ENCODE results near the gene UBE2S. TPM values are rescaled to one million over a fixed set of nuclear protein-coding genes. Genes with fewer than 3 reads are reported as not detected.
A peak's percentile ranks its signal among the peaks of the same experiment; 100 is the strongest.
"Not testable (repeated sequence)": the region's sequence is repeated elsewhere in the genome, so short reads cannot be mapped to it uniquely, and the experiment has no call there.

UBE2S gene
- total RNA-seq, 2 donors from 2014 or later = 183 to 343 TPM

- ATAC-seq (replicated peaks) = no peak
- Mint-ChIP-seq H3K27ac (no peak overlapping the region), H3K4me1 (no peaks in the 10 kb centered on the region)
These were observed 23.6 kb upstream of the UBE2S start for GRCh38 chr19:55431183-55431582.

GRCh38 chr19:55426042-55426441 lies 18.5 kb upstream of the UBE2S start:
- no peaks in the 10 kb centered on the region for H3K9me3 Mint-ChIP-seq
- H3K4me3 Mint-ChIP-seq = no peak overlapping the region
- peaks cover 17% of the 10 kb centered on the region for H3K27me3 Mint-ChIP-seq

More at GRCh38 chr19:55431183-55431582, 23.6 kb upstream of the UBE2S start:
- peaks cover 26% of the 10 kb centered on the region for H3K27me3 Mint-ChIP-seq
- no peaks in the 10 kb centered on the region for H3K9me3 Mint-ChIP-seq
- H3K4me3 Mint-ChIP-seq = no peak overlapping the region
- no peaks in the 10 kb centered on the region for H3K36me3 Mint-ChIP-seq (ENCODE audit: low read depth)

DNA sequence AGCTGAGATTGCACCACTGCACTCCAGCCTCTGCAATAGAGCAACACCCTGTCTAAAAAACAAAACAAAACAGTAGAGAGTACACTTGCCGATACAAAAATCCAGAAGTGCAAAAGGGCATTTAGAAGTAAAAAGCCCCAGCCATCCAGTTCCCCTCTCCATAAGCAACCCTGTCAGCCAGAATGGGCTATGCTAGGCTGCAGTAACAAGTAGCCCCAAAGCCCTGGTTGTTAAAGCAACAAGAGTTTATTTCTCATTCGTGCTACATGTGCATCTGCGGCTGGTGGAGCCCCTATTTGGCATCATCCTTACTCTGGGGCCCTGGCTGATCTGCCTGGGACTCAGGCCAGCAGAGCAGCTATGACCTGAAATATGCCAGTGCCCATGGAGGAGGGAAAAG lies 16.9 kb upstream of the UBE2S start:
- no peak overlapping the region for H3K4me3 Mint-ChIP-seq

More at GRCh38 chr19:55426042-55426441, 18.5 kb upstream of the UBE2S start:
- no peak for ATAC-seq (replicated peaks)
- Mint-ChIP-seq H3K27ac (no peak overlapping the region), H3K36me3 (ENCODE audit: low read depth) (no peaks in the 10 kb centered on the region), H3K4me1 (no peaks in the 10 kb centered on the region)

GRCh38 chr19:55423225-55424005 lies 15.8 kb upstream of the UBE2S start:
- H3K9me3 Mint-ChIP-seq = no peaks in the 10 kb centered on the region
- no peak overlapping the region for H3K4me3 Mint-ChIP-seq
- H3K4me1 Mint-ChIP-seq = no peaks in the 10 kb centered on the region
- H3K36me3 Mint-ChIP-seq (ENCODE audit: low read depth) = no peaks in the 10 kb centered on the region
- ATAC-seq (replicated peaks) = no peak
- no peak overlapping the region for H3K27ac Mint-ChIP-seq
- peaks cover 4% of the 10 kb centered on the region for H3K27me3 Mint-ChIP-seq

More for the DNA sequence above, 16.9 kb upstream of the UBE2S start:
- Mint-ChIP-seq H3K27me3 (peaks cover 9% of the 10 kb centered on the region), H3K4me1 (no peaks in the 10 kb centered on the region), H3K36me3 (ENCODE audit: low read depth) (no peaks in the 10 kb centered on the region), H3K9me3 (no peaks in the 10 kb centered on the region), H3K27ac (no peak overlapping the region)
- no peak for ATAC-seq (replicated peaks)

GRCh38 chr19:55421281-55421680 lies 13.7 kb upstream of the UBE2S start:
- ATAC-seq (replicated peaks) = peak; percentile 19
- peak overlapping the region; percentile 26 for H3K4me3 Mint-ChIP-seq
- not testable (repeated sequence) for H3K36me3 Mint-ChIP-seq (ENCODE audit: low read depth); H3K27me3 Mint-ChIP-seq; H3K4me1 Mint-ChIP-seq; H3K9me3 Mint-ChIP-seq
- H3K27ac Mint-ChIP-seq = peak overlapping the region; percentile 67

GRCh38 chr19:55419624-55420236 lies 12.1 kb upstream of the UBE2S start:
- Mint-ChIP-seq H3K9me3 (no peaks in the 10 kb centered on the region), H3K4me1 (peaks cover 3% of the 10 kb centered on the region), H3K27me3 (peaks cover 1% of the 10 kb centered on the region), H3K4me3 (no peak overlapping the region), H3K36me3 (ENCODE audit: low read depth) (no peaks in the 10 kb centered on the region), H3K27ac (no peak overlapping the region)
- ATAC-seq (replicated peaks) = no peak

DNA sequence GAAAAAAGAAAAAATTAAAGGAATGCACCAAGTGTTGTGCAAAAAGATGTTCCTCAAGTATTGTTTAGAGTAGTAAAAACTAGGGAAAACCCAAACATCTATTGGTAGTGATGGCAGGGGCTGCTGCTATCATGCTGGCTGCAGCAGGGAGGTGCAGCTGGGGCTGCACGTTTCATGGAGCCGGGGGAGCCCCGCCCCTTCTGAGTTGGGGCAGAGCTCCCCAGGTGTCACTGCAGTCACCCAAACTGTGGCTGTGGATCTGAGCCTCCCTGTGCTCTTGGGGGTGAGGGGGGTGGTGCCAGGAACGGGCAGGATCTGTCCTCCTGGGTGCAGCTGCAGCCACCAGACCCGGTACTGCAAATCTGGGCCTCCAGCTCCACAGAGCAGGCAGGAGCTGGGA lies 11.5 kb upstream of the UBE2S start:
- Mint-ChIP-seq H3K9me3 (no peaks in the 10 kb centered on the region), H3K4me1 (peaks cover 3% of the 10 kb centered on the region), H3K27me3 (no peaks in the 10 kb centered on the region), H3K36me3 (ENCODE audit: low read depth) (no peaks in the 10 kb centered on the region), H3K4me3 (no peak overlapping the region), H3K27ac (no peak overlapping the region)
- ATAC-seq (replicated peaks) = no peak

- no peak overlapping the region for H3K4me3 Mint-ChIP-seq
- peak; percentile 85 for ATAC-seq (replicated peaks)
- no peak overlapping the region for H3K27ac Mint-ChIP-seq
- no peaks in the 10 kb centered on the region for H3K27me3 Mint-ChIP-seq
- H3K4me1 Mint-ChIP-seq = peaks cover 3% of the 10 kb centered on the region
- no peaks in the 10 kb centered on the region for H3K36me3 Mint-ChIP-seq (ENCODE audit: low read depth)
- H3K9me3 Mint-ChIP-seq = no peaks in the 10 kb centered on the region
These were observed 10.6 kb upstream of the UBE2S start for GRCh38 chr19:55418185-55418584.

DNA sequence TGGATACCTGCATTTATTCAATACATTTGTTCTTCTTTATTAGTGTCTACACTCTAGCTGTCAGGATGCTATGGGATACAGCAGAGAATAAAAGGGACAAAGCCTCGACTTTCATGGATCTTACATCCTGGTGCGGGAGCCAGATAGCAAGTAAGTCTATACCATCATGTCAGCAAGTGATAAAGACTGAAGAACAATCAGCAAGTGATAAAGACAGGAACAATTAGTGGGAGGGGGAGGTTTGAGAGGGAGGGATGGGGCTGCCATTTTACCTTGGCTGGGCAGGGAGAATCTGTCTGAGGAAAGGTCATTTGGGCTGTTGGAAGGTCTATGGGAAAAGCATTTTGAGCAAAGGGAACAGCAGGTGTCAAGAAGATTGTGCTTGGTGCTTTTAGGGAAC lies 2.6 kb upstream of the UBE2S start:
- no peak overlapping the region for H3K27ac Mint-ChIP-seq

DNA sequence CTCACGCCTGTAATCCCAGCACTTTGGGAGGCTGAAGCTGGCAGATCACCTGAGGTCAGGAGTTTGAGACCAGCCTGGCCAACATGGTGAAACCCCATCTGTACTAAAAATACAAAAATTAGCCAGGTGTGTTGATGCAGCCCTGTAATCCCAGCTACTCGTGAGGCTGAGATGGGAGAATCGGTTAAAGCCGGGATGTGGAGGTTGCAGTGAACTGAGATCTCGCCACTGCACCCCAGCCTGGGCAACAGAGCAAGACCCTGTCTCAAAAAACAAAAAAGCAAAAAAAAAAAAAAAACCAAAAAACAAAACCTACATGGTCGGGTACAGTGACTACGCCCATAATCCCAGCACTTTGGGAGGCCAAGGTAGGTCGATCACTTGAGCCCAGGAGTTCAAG lies 1.6 kb upstream of the UBE2S start:
- peak overlapping the region; percentile 98 for H3K27ac Mint-ChIP-seq
- H3K9me3 Mint-ChIP-seq; ATAC-seq (replicated peaks); H3K27me3 Mint-ChIP-seq: not testable (repeated sequence)
- H3K4me3 Mint-ChIP-seq = peak overlapping the region; percentile 97
- H3K36me3 Mint-ChIP-seq (ENCODE audit: low read depth) = peaks cover 40% of the 10 kb centered on the region
- peaks cover 14% of the 10 kb centered on the region for H3K4me1 Mint-ChIP-seq

More for the DNA sequence above, 2.6 kb upstream of the UBE2S start:
- ATAC-seq (replicated peaks) = no peak
- H3K4me3 Mint-ChIP-seq = no peak overlapping the region
- no peaks in the 10 kb centered on the region for H3K27me3 Mint-ChIP-seq
- H3K9me3 Mint-ChIP-seq = no peaks in the 10 kb centered on the region
- H3K36me3 Mint-ChIP-seq (ENCODE audit: low read depth) = peaks cover 31% of the 10 kb centered on the region
- peaks cover 14% of the 10 kb centered on the region for H3K4me1 Mint-ChIP-seq

GRCh38 chr19:55408533-55408872 lies 915 bp upstream of the UBE2S start:
- Mint-ChIP-seq H3K4me3 (peak overlapping the region; percentile 97), H3K9me3 (no peaks in the 10 kb centered on the region), H3K4me1 (peaks cover 14% of the 10 kb centered on the region), H3K27ac (peak overlapping the region; percentile 98), H3K27me3 (no peaks in the 10 kb centered on the region), H3K36me3 (ENCODE audit: low read depth) (peaks cover 47% of the 10 kb centered on the region)
- no peak for ATAC-seq (replicated peaks)

- peaks cover 53% of the 10 kb centered on the region for H3K36me3 Mint-ChIP-seq (ENCODE audit: low read depth)
- ATAC-seq (replicated peaks) = peak; percentile 94
- H3K9me3 Mint-ChIP-seq = no peaks in the 10 kb centered on the region
- peak overlapping the region; percentile 97 for H3K4me3 Mint-ChIP-seq
- H3K27me3 Mint-ChIP-seq = no peaks in the 10 kb centered on the region
- peaks cover 14% of the 10 kb centered on the region for H3K4me1 Mint-ChIP-seq
- H3K27ac Mint-ChIP-seq = peak overlapping the region; percentile 98
These were observed 378 bp upstream of the UBE2S start for GRCh38 chr19:55407800-55408532.

DNA sequence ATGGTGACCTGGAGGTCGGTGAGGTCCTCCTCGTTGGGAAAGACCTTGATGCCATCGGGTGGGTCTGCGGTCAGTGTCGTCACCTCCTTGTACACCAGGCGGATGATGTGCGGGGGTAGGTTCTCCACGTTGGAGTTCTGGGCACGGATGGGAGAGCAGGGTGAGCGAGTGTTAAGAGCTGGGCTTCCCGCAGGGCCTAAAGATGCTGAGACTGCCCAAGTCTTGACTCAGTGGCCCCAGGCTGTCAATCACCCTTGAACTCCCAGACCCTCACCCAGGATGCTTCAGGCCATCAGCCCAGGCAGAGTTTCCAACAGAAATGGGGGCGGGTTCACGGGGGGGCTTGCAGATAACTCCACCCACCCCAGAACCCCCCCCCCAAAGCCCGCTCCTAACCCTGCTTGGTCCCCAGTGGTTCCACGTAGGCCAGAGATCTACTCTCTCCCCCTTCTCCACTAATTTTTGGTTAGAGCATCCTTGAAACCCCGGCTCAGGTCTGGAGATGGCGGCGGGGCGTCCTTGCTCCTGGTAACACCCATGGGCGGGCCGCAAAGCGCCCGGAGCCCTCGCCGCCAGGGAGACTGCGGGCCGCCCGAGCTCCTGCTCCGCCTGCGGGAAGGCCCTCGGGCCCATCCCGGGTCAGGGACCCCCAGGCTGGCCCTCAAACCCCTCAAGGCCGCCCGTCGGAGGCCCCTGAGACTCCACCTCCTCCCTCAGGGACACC lies 600 bp downstream of the UBE2S start:
- Mint-ChIP-seq H3K27ac (peak overlapping the region; percentile 98), H3K27me3 (no peaks in the 10 kb centered on the region), H3K36me3 (ENCODE audit: low read depth) (peaks cover 62% of the 10 kb centered on the region), H3K9me3 (no peaks in the 10 kb centered on the region), H3K4me1 (peaks cover 14% of the 10 kb centered on the region), H3K4me3 (peak overlapping the region; percentile 97)
- peak; percentile 2 for ATAC-seq (replicated peaks)

DNA sequence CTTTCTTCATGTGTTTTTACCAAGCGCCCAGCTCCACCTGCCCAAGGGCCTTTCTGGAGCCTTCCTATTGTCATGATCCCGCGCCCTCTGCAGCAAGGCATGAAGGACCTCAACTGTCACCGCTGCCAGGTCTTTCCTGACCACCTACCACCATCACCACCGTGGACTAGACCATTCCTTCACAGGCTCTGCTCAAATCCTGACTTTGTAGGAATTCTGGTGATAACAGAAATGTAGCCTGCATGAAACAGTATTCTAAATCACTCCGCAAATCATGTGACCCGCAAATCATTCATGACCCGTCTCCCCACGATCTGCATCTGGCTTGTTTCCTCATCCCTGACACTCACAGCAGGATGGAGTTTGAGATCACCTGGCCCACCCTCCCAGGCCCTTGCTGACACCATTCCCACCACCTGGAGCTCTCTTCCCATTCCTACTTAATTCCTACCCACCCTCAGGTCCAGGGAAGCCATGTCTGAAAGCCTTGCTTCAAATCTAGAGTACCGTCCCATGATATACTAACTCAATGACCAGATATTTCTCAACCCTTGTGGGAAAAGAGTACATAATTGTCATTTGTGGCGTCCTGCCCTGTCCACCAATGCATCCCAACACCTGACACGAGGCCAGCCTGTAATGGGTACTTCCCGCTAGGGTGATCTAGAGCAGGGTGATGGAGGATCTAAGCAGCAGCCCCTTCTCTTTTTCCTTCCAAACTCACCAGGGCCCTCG lies 1.3 kb downstream of the UBE2S start:
- peak overlapping the region; percentile 97 for H3K4me3 Mint-ChIP-seq
- H3K36me3 Mint-ChIP-seq (ENCODE audit: low read depth) = peaks cover 67% of the 10 kb centered on the region
- H3K9me3 Mint-ChIP-seq = no peaks in the 10 kb centered on the region
- H3K27ac Mint-ChIP-seq = peak overlapping the region; percentile 90
- H3K27me3 Mint-ChIP-seq = no peaks in the 10 kb centered on the region
- no peak for ATAC-seq (replicated peaks)
- peaks cover 14% of the 10 kb centered on the region for H3K4me1 Mint-ChIP-seq

Measured in activated T-helper 17 cell treated with anti-CD3 and anti-CD28 coated beads, Interleukin-2, amount 50 U/mL, for 72 hours (primary cell).